Fibroblast of upper back skin (primary cell): ENCODE data around the gene BOK.

Experiments
- DNase-seq: peaks from one replicate; pipeline ENCODE4 v3.0.0-alpha.2; 2013

Gene BOK

GRCh38 chr2:241606186-241606585 lies 47.6 kb downstream of the BOK start:
- no peak for DNase-seq

- DNase-seq: no peak
These were observed 48.8 kb downstream of the BOK start for GRCh38 chr2:241607162-241607885.

- DNase-seq: no peak
These were observed 50.3 kb downstream of the BOK start for GRCh38 chr2:241608881-241609280.

GRCh38 chr2:241609859-241610793 lies 51.6 kb downstream of the BOK start:
- DNase-seq: peak; percentile 82

GRCh38 chr2:241611062-241611461 lies 52.5 kb downstream of the BOK start:
- DNase-seq: no peak

GRCh38 chr2:241612156-241613016 lies 53.8 kb downstream of the BOK start:
- no peak for DNase-seq

- DNase-seq: no peak
These were observed 54.7 kb downstream of the BOK start for GRCh38 chr2:241613017-241613780.

GRCh38 chr2:241615041-241615440 lies 56.5 kb downstream of the BOK start:
- DNase-seq: no peak

- DNase-seq: no peak
These were observed 57.0 kb downstream of the BOK start for GRCh38 chr2:241615522-241616052.

- DNase-seq: no peak
These were observed 57.9 kb downstream of the BOK start for GRCh38 chr2:241616168-241617125.

GRCh38 chr2:241617431-241618154 lies 59.0 kb downstream of the BOK start:
- no peak for DNase-seq

GRCh38 chr2:241618296-241618805 lies 59.8 kb downstream of the BOK start:
- no peak for DNase-seq

GRCh38 chr2:241618829-241619228 lies 60.3 kb downstream of the BOK start:
- no peak for DNase-seq

GRCh38 chr2:241619597-241620418 lies 61.3 kb downstream of the BOK start:
- no peak for DNase-seq

- DNase-seq: no peak
These were observed 61.8 kb downstream of the BOK start for GRCh38 chr2:241620419-241620769.
